ENCODE data around the gene PTPRN2.
"Not testable (repeated sequence)": the region's sequence is repeated elsewhere in the genome, so short reads cannot be mapped to it uniquely, and the experiment has no call there.

Gene PTPRN2

DNA sequence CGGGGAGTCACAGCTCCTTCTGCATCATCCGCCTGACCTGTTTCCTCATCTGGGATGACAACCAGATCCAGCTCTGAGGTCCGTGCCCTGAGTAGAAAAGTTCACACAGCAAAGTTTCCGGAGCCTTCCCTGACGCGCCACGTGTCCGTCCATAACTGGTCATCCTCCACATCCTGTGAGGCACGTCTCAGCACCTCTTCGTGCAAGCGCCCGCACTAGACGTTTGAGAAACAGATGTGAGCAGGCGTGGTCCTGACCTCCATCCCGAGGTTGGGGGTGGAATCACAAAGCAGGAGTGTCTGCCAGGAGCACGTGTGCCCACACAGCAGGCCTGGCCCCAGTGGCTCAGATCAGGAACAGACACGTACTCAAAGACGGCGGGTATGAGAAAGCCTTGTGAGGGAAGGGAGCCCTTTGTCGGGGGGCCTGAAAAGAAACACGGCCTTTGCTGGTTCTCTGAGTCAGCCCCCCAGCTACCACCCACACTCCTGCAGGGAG, 730.0 kb downstream of the PTPRN2 start:
- in situ Hi-C loops (cut with HindIII; ENCODE audit: low pct_ligation_motif_present, low pct_unique_long_range_greater_than_20kb, low sequenced_read_pairs): no loop called here
- DNase-seq: no peak

DNA sequence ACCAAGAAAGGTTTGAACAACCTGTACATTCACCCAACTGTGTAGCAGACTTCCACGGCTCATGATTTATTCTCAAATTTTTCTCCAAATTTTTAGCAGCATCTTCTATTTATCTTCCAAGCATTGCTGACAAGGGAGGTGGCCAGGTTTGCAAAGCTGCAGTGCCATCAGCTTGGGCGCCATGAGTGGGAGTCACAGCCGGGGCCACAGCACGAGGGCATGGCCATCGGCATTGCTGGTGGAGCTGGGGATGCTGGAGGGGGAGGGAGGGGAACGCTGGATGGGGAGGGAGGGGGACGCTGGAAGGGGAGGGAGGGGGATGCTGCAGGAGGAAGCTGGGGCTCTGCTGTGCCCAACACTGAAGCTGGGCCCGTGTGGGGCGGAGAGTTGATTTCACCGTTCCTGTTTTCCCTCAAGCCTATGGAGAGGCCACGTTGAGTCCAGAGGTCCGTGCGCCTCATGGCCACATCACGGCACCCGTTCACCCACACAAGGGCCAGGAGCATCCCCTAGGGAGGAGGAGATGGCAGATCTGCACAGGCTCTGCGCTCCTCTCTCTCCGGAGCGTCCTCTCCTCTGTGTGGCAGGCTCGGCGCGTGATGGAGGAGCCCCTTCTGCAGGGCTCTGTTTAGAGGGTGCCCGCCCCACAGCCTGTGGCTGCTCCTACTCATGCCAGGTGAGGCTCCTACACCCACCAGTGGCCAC, 730.6 kb downstream of the PTPRN2 start:
- in situ Hi-C loops (cut with HindIII; ENCODE audit: low pct_ligation_motif_present, low pct_unique_long_range_greater_than_20kb, low sequenced_read_pairs): no loop called here
- no peak for DNase-seq

DNA sequence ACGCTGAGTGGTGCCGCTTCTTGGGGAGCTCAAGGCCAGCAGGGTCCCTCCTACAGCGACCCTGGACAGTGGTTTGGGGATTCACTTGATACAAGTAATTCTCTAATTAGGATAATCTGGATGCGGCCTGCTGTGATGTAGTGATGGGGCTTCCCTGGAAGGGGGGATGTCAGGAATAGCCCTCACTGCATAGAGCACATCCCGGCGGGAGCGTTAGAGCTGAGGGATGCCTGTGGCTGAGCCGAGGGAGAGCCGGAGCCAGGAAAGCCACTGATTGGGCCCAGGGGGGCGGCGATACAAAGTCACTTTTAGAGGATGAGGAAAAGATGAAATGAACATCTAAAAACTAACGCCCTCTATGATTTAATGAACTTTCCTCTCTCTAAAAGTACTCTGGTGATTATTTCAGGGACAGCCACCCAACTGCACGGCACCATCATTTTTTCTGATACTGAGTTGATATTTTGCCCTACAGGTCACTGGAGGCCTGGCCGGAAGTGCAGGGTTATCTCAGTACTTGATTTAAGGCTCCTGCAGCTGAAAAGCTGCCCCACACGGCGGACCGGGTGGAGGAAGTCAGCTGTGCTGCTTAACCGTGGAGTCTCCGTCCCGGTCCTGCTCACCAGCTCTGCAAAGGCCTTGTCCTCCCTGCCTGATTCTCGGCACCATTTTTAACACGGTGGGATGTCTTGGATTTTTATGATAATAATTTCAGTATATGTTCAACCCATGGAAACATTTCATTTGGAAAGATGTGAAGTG, 732.0 kb downstream of the PTPRN2 start:
- no peak for DNase-seq
- in situ Hi-C loops (cut with HindIII; ENCODE audit: low pct_ligation_motif_present, low pct_unique_long_range_greater_than_20kb, low sequenced_read_pairs): no loop called here

DNA sequence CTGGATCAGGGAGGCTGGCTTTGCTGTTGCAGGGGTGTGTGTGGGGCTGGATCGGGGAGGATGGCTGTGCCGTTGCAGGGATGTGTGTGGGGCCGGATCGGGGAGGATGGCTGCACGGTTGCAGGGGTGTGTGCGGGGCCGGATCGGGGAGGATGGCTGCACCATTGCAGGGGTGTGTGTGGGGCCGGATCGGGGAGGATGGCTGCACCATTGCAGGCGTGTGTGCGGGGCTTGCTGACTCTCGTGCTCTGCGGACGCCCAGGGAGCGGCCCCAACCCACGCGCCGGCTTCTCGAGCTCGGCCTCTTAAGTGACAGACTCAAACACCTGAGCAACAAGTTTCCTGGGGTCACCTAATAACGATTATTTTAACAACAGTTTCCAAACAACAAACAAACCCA, 732.6 kb downstream of the PTPRN2 start:
- in situ Hi-C loops (cut with HindIII; ENCODE audit: low pct_ligation_motif_present, low pct_unique_long_range_greater_than_20kb, low sequenced_read_pairs): no loop called here

DNA sequence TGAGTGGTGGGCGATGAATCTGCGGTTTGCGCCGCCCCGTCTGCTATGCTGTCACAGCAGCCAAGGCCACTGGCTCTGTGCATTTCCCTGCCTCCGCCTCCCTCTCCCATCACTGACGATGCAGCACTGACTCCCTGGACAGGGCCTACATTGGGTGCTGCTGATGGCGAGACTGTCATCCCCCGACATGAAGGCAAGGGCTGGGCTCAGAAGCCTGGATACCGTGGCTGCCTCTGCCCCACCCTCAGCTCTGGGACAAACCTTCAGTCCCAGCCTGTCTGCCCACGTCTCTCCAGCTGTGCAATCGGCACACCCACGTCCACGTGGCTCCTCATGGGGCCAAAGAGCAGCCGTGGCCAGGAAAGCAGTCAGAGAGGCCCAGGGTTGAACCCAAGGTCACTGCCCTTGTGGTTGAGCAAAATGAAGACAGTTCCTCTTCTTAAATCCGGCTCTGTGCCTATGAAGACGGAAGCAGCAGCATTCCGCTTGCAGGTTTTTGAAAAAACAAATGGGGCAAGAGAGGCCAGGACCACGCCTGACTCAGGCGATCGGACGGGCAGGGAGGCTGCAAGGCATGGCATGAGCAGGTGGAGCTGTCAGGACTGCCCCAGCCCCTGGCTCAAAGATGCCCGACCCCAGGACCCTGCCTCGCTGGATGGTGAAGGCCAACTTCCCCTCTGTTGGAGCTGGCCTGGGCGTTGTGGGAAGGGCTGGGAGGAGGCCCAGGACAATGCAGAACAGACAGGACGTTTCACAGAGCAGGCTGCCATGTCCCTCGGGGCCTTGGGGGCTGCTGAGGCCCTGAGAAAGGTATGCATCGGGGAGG, 733.3 kb downstream of the PTPRN2 start:
- no peak for DNase-seq
- in situ Hi-C loops (cut with HindIII; ENCODE audit: low pct_ligation_motif_present, low pct_unique_long_range_greater_than_20kb, low sequenced_read_pairs): no loop called here

More for the DNA sequence above, 732.6 kb downstream of the PTPRN2 start:
- DNase-seq: no peak

DNA sequence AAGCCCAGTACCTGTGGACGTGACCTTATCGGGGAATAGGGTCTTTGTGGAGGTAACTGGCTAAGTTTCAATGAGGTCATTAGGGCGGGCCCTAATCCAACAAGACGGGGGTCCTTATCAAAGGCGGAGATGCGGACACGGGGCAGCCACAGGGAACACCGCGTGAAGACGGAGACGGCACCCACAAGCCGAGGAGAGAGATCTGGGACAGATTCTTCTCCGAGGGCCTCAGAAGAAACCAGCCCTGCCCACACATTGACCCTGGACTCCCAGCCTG, 733.9 kb downstream of the PTPRN2 start:
- DNase-seq: no peak
- in situ Hi-C loops (cut with HindIII; ENCODE audit: low pct_ligation_motif_present, low pct_unique_long_range_greater_than_20kb, low sequenced_read_pairs): no loop called here

DNA sequence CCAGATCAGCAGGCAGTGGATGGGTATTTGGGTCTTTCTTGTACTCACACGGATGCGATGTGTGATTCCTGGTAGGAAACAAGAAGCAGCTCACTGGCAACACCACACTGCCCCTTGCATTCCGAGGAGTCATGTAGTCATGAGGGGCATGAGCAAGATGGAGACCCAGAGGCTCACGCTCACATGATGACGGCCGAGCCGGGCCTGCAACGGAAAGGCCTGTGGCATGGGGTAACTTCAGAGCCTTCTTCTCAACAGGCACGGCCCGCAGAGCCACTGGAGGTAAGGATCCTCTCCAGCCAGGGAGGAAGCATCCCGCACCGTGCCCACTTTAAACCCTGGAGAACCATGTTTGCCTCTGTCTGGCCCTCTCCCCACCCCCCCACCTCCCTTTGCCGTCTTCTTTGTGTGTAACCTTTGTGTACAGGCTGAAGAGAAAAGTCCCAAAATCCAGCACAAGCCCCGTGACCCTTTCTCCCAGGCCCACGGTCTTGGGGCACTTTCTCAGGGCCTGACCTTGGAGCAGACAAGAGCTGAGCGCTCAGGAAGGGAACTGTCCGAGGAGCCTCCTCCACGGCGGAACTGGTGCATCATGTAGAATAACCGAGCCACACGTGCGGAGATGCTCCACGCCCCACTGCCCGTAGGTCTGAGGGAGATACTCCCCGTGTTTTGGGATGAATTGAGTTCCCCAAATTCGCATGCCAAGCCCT, 734.4 kb downstream of the PTPRN2 start:
- in situ Hi-C loops (cut with HindIII; ENCODE audit: low pct_ligation_motif_present, low pct_unique_long_range_greater_than_20kb, low sequenced_read_pairs): no loop called here
- DNase-seq: no peak

DNA sequence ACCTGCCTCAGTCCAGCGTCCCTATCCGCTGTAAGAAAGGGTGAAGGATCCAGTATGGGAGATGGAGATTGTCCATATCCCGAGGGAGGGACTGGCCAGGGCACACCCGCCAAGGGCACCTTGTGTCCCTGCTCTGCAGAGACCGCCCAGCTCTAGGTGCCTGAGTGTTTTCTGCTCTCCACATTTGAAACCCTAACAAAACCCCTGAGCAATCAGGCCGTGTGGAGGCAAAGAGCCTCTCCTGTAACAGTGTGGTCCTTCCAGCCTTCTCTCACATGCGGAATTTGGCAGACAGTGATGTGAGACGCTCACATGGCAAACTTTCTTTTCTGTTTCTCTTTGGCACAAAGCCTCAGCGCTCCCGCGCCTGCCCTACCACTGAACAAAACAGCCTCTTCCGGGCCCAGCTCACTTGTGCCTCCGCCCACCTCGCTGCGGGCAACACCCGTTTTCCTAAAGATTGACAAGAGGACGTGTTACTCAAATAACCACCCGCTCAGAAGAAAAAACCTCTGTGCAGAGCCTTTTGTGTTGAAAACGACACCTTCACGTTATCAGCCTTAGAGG, 736.0 kb downstream of the PTPRN2 start:
- DNase-seq: no peak
- in situ Hi-C loops (cut with HindIII; ENCODE audit: low pct_ligation_motif_present, low pct_unique_long_range_greater_than_20kb, low sequenced_read_pairs): no loop called here

DNA sequence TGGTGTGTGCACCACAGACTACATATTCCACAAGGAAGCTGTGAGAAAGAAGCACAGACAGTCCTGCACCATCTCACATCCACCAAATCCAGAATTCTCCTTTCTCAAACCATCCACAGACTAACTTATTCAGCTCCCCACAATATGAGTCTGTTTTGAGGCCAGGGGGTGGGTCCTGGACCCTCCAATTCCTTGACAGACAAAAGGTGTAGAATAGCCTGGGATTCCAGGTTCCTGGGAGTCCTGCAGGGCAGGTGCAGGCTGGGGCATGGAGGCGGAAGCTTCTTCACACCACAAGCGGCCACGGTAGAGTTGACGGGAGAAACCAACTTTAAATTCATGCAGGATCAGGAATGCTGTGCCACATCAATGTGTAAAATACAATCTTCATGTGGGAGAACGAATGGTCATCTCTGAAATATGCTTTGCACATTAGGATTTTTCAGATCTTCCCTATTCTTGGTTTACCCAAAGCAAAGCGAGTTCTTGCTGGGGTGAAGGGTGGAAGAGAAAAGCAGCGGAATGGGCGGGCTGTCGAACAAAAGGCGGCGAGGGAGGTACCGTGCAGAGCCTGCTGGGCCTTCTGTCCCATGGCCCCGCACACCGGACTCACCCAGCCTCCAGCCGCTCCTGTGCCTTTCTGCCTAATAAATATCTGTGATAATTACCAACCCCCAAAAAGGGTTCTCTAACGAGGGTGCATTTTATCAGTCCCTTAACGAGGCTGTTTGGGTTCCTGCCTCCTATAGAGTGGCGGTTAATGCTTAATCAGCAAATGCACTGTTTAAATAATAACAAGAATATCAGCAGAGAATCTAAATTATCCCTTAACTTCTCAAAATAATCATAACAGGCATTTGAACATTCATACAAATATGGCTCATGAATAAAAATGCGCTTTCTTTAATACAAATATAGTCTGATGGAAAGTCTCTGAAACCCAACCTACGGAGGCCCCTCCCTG, 736.9 kb downstream of the PTPRN2 start:
- no peak for DNase-seq
- in situ Hi-C loops (cut with HindIII; ENCODE audit: low pct_ligation_motif_present, low pct_unique_long_range_greater_than_20kb, low sequenced_read_pairs): no loop called here

DNA sequence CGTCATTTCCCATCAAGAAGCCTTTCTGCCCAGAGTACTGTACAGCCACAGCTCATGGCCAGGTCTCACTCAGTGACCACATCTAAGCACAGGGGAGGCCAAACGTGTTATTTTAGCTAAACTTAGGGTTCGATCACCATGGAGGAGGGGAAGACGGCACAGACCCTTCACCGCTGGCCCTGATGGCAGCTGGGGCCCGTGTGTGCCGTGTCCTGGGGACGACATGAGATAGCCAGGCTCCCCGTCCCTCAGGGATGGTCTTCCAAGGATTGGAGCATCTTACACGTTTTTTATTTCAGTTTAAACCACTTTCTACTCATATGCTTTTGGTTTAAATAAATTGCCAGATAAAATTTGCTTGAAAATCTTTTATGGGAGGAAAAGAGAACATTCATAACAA, 737.9 kb downstream of the PTPRN2 start:
- no peak for DNase-seq
- in situ Hi-C loops (cut with HindIII; ENCODE audit: low pct_ligation_motif_present, low pct_unique_long_range_greater_than_20kb, low sequenced_read_pairs): no loop called here

DNA sequence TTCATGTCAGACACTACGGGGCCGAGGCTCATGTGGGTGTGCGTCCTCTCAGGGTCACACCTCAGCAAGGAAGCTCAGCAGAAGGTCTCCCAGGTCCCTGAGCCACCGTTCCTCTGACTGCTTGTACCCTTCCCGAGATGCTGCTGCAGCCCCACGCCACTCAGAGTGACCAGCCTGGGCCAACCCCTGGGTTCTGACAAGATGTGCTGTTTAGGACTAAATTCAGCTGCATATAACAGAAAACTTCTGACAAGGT, 738.4 kb downstream of the PTPRN2 start:
- in situ Hi-C loops (cut with HindIII; ENCODE audit: low pct_ligation_motif_present, low pct_unique_long_range_greater_than_20kb, low sequenced_read_pairs): no loop called here
- DNase-seq: no peak

DNA sequence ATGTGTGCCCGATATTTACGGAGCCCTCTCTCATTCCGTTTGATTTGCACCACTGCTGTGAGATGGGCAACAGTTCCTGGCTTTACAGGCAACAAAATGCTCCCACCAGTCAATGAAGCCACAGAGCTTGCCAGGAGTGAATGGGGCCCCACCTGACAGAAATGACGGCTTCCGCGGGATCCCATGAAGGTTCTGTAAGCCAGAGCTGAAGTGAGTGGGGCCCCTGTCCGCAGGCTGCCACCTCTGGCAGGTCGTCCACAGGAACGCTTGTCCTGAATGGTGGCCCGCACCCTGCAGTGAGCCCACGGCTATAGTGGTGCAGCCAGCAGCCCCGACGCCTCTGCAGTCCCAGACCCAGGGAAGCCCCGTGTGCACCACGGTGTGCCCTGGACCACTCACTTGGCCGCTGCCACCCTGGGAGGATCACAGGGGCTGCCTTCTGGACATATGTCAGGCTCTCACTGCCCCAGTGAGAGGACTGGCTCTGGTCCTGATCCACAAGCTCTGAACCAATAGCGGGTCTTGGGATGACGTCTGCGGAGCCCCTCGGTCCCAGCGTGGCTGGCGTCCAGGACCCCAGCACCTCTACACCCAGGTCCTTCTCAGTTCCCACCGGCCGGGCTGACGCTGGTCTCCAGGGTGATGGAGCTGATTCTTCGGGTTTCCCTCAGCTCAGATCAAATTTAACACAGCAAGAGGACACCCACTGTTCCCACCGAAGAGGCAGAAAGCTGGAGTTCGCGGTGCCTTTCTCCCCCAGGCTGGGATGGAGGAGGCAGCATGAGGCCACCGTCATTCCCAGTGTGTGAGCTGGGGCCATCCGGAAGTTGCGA, 738.9 kb downstream of the PTPRN2 start:
- no peak for DNase-seq
- in situ Hi-C loops (cut with HindIII; ENCODE audit: low pct_ligation_motif_present, low pct_unique_long_range_greater_than_20kb, low sequenced_read_pairs): no loop called here

DNA sequence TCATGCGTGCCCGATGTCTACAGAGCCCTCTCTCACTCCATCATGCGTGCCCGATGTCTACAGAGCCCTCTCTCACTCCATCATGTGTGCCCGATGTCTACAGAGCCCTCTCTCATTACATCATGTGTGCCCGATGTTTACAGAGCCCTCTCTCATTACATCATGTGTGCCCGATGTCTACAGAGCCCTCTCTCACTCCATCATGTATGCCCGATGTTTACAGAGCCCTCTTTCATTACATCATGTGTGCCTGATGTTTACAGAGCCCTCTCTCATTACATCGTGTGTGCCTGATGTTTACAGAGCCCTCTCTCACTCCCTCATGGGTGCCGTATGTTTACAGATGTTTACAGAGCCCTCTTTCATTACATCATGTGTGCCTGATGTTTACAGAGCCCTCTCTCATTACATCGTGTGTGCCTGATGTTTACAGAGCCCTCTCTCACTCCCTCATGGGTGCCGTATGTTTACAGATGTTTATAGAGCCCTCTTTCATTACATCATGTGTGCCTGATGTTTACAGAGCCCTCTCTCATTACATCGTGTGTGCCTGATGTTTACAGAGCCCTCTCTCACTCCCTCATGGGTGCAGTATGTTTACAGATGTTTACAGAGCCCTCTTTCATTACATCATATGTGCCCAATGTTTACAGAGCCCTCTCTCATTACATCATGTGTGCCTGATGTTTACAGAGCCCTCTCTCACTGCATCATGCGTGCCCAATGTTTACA, 739.7 kb downstream of the PTPRN2 start:
- DNase-seq; in situ Hi-C loops (cut with HindIII; ENCODE audit: low pct_ligation_motif_present, low pct_unique_long_range_greater_than_20kb, low sequenced_read_pairs): not testable (repeated sequence)

DNA sequence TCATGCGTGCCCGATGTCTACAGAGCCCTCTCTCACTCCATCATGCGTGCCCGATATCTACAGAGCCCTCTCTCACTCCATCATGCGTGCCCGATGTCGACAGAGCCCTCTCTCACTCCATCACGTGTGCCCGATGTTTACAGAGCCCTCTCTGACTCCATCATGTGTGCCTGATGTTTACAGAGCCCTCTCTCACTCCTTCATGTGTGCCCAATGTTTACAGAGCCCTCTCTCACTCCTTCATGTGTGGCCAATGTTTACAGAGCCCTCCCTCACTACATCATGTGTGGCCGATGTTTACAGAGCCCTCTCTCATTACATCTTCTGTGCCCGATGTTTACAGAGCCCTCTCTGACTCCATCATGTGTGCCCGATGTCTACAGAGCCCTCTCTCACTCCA, 740.9 kb downstream of the PTPRN2 start:
- DNase-seq; in situ Hi-C loops (cut with HindIII; ENCODE audit: low pct_ligation_motif_present, low pct_unique_long_range_greater_than_20kb, low sequenced_read_pairs): not testable (repeated sequence)

DNA sequence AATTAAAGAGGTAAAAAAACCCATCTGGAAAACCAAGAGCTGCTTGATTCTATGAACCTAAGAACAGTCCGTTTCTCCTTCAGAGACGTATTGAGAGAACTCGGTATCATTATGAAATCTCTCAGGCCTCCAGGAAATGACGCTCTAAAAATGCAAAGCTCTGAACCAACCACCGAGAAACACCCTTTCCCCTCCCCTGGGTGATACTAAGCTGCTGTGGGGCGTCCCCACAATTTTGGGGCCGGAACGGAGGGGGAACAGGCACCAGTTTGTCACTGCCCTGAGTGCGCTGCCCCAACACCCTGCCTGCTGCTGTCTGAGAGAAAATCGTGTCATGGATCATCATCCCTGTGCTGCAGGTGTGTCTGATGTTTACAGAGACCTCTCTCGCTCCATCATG, 741.4 kb downstream of the PTPRN2 start:
- no peak for DNase-seq
- in situ Hi-C loops (cut with HindIII; ENCODE audit: low pct_ligation_motif_present, low pct_unique_long_range_greater_than_20kb, low sequenced_read_pairs): no loop called here

DNA sequence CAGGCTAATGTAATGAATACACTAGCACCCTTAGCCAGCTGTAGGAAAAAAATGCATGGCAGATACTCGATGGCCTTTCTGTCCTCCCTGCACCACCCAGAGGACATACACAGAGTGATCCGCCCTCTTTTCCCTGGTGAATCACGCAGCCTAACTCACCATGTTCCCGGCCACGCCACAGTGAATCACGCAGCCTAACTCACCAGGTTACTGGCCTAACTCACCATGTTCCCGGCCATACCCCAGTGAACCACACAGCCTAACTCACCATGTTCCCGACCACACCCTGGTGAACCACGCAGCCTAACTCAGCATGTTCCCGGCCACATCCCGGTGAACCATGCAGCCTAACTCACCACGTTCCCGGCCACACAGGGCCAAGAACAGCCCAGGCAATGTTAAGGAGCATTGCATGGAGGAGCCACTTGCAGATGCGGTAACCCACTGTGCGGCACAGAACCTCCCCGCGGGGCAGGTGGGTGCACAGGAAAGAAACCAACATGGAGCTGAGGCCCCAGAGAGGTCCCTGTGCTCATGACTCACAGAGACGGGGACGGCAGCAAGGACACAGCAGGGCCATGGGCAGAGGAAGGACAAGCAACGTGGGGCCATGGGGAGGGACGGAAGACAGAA, 742.3 kb downstream of the PTPRN2 start:
- no peak for DNase-seq
- in situ Hi-C loops (cut with HindIII; ENCODE audit: low pct_ligation_motif_present, low pct_unique_long_range_greater_than_20kb, low sequenced_read_pairs): no loop called here

Measured in ACHN (cell line).